ENCODE results near the gene GRAP.

Gene GRAP

GRCh38 chr17:18981335-18981641, 65.5 kb downstream of the GRAP start:
- DNase-seq, result no peak

GRCh38 chr17:18980682-18981334, 65.9 kb downstream of the GRAP start:
- DNase-seq, result no peak

GRCh38 chr17:18978655-18979054, 68.1 kb downstream of the GRAP start:
- no peak for DNase-seq

- no peak for DNase-seq
These were observed 68.7 kb downstream of the GRAP start for GRCh38 chr17:18978050-18978449.

GRCh38 chr17:18977646-18978045, 69.1 kb downstream of the GRAP start:
- DNase-seq, result no peak

- no peak for DNase-seq
These were observed 69.7 kb downstream of the GRAP start for GRCh38 chr17:18977021-18977420.

GRCh38 chr17:18976201-18976600, 70.6 kb downstream of the GRAP start:
- no peak for DNase-seq

GRCh38 chr17:18975597-18975996, 71.2 kb downstream of the GRAP start:
- no peak for DNase-seq

- DNase-seq, result no peak
These were observed 72.2 kb downstream of the GRAP start for GRCh38 chr17:18974407-18975149.

- no peak for DNase-seq
These were observed 75.0 kb downstream of the GRAP start for GRCh38 chr17:18971801-18972200.

Data from activated gamma-delta T cell treated with Interleukin-2 at 50 U/mL for 16 hours (primary cell).